Testis (tissue), 3 donors: ENCODE results near the gene HIPK2. TPM values are rescaled to one million over a fixed set of nuclear protein-coding genes. Genes with fewer than 3 reads are reported as not detected.

ENCODE experiments used
- DNase-seq: peaks from one replicate; pipeline ENCODE4 v3.0.0-alpha.2; 2019
- H3K27ac ChIP-seq, 2 donors: fragments of 200-600 bp; sonication (generic); one replicate each; pipeline ENCODE4 v1.5.1; 2019
- H3K27me3 ChIP-seq: fragments of 200-600 bp; sonication (generic); one replicate; pipeline ENCODE4 v1.5.1; 2019
- H3K36me3 ChIP-seq: fragments of 200-600 bp; sonication (generic); one replicate; pipeline ENCODE4 v1.5.1; 2017; ENCODE audit warnings: low read depth; ENCODE audit errors: missing control alignments
- H3K4me1 ChIP-seq: fragments of 200-600 bp; sonication (generic); one replicate; pipeline ENCODE4 v1.5.1; 2019
- H3K4me3 ChIP-seq, 2 donors: fragments of 200-600 bp; sonication (generic); one replicate each; pipeline ENCODE4 v1.5.1; 2017 to 2019
- H3K9me3 ChIP-seq: fragments of 200-600 bp; sonication (generic); one replicate; pipeline ENCODE4 v1.5.1; 2017
- POLR2A ChIP-seq: fragments of 450-650 bp; IDR thresholded peaks from one replicate; pipeline ENCODE4 v1.6.1; 2017; ENCODE audit warnings: antibody characterized with exemption, mild to moderate bottlenecking, moderate library complexity
- WGBS, 2 donors: methylation state at CpG; one replicate each; pipeline ENCODE4 v1.1.5; 2018; 5-methylcytosine and 5-hydroxymethylcytosine counted together
- intact Hi-C: fragments of 100-400 bp; cut with DNase I; formaldehyde crosslinking; loops from one replicate; pipeline ENCODE4 v1.15.1; 2023; ENCODE audit warnings: low total_unique reads
- polyA plus RNA-seq: library from polyadenylated mRNA; stranded (reverse); fragments of 350-450 nt; fragmentation: Illumina TruSeq; extraction: RNeasy Lipid Tissue Mini Kit (QIAGEN cat#74804); gene quantifications from one replicate; pipeline ENCODE4 v1.2.3, GENCODE V29; 2014; ENCODE audit warnings: low read depth, low replicate concordance; ENCODE audit not compliant: insufficient read depth
- total RNA-seq, 2 donors: library from RNA; depleted of rRNA; stranded (reverse); fragments of >200 nt; gene quantifications; one replicate each; pipeline ENCODE4 v1.2.3, GENCODE V29; 2016
- TF ChIP-seq, protein P1 (sequence below), 3 experiments: fragments of 450-650 bp in 2 of 3; fragments of 200-600 bp in 1 of 3; sonication (generic) in 1 of 3; IDR thresholded peaks; one replicate each; pipeline ENCODE4 v1.5.1; 2016 to 2019; ENCODE audit warnings: antibody characterized with exemption in 3 of 3, mild to moderate bottlenecking in 2 of 3, moderate library complexity in 1 of 3

Gene HIPK2
- total and polyA plus RNA-seq, 3 donors from 2014 or later, result 6.3 to 22.4 (median 17.8) TPM

DNA sequence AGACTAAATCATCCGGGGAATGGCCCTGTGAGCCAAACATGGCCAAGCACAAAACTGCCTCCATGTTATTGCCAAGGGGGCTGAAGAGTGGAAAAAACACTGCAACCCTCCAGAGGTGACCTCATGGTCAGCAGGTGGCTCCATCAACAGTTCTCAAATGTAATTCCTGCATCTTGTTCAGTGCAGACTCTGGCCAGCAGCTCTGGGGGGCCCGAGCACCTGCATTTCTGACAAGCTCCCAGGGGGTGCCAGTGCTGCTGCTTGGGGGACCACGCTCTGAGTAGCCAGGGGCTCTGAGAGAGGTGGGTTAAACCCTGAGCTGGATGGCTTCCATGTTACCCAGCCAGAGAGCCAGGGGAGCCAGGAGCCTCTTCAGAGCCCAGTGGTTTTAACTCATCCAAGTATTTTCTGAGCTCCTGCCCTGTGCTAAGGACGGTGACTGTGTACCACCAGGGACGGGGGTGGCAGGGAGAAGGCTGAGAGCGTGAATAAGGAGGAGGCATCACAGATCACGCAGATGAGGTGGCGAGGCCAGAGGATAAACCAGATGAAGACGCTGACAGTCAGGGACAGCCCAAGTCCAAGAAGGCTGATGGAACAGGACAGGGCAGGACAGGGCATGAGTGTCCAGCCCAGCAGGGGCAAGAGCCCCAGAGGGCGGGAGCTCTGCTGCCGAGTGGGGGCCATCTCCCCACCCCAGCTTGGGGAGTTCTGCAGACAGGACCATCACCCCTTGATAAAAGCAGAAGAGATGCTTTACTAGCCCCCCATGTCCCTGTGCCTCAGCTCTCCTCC, 201.4 kb downstream of the HIPK2 start:
- Histone ChIP-seq H3K27me3 (no peaks in the 10 kb centered on the region), H3K9me3 (no peaks in the 10 kb centered on the region), H3K4me3 (no peak overlapping the region), H3K27ac (no peak overlapping the region), H3K4me1 (no peaks in the 10 kb centered on the region), H3K36me3 (no peaks in the 10 kb centered on the region)
- TF ChIP-seq, protein P1, sequence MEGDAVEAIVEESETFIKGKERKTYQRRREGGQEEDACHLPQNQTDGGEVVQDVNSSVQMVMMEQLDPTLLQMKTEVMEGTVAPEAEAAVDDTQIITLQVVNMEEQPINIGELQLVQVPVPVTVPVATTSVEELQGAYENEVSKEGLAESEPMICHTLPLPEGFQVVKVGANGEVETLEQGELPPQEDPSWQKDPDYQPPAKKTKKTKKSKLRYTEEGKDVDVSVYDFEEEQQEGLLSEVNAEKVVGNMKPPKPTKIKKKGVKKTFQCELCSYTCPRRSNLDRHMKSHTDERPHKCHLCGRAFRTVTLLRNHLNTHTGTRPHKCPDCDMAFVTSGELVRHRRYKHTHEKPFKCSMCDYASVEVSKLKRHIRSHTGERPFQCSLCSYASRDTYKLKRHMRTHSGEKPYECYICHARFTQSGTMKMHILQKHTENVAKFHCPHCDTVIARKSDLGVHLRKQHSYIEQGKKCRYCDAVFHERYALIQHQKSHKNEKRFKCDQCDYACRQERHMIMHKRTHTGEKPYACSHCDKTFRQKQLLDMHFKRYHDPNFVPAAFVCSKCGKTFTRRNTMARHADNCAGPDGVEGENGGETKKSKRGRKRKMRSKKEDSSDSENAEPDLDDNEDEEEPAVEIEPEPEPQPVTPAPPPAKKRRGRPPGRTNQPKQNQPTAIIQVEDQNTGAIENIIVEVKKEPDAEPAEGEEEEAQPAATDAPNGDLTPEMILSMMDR (IDR thresholded peaks at IDR 0.05), result no peak
- TF ChIP-seq POLR2A, result no peak
- 92 to 95% methylated on average over 7 to 11 of the region's 11 CpGs for WGBS, 2 donors
- DNase-seq, result peak; percentile 9
- intact Hi-C loops, result no loop called here

DNA sequence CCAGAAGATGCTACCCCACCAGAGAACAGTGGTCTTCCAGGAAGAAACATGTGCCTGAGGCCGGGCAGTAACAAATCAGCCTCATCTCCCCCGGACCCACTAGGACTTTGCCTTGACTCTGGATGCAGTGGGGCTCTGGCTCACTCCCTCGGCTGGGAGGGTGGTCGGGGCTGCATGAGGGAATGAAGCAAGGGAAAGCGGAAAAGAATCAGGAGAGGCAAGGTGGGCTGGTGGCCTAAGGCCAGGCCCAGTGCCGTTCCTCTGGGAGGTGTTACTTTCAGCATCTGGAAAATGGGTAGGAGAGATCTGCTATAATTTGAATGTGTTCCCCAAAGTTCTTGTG, 202.5 kb downstream of the HIPK2 start:
- DNase-seq, result no peak
- Histone ChIP-seq H3K9me3 (no peaks in the 10 kb centered on the region), H3K4me1 (no peaks in the 10 kb centered on the region), H3K27me3 (no peaks in the 10 kb centered on the region), H3K36me3 (no peaks in the 10 kb centered on the region), H3K4me3 (no peak overlapping the region), H3K27ac (no peak overlapping the region)
- TF ChIP-seq POLR2A, result no peak
- TF ChIP-seq, protein P1 (IDR thresholded peaks at IDR 0.05), result no peak
- intact Hi-C loops, result no loop called here
- 93 to 94% methylated on average over 6 of the region's 6 CpGs for WGBS, 2 donors

DNA sequence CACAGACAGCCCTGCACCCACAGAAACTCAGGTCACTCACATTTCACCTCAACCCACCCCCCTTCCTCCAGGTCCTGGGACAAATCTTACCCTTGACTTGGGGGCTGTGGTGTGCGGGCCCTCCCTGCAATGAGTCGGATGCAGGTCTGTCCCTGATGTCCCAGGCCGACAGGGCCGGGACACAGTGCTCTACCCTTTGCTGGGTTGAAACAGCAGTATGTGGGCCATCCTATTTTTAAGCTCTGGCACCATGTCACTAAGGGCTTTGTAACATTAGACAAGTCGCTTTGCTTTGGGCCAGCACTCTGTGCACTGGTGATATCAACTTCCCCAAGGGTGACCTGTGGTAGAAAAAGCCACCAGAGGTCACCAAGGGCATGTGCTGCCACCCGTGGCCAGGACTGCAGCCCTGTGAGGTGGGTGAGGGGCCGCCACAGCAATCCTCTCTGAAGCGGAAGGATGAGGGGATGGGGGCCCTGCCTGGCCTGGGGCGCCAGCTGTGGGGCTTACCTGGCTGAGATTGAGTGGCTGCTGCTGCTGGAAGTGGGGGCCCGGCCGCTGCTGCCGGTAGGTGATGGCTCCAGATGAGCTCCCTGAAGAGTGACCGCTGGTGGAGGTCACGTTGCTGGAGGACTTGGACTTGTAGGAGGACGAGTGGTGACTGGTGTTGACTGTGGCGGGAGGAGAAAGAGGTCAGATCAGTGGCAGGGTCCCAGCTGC, 203.0 kb downstream of the HIPK2 start:
- no peaks in the 10 kb centered on the region for H3K27me3 ChIP-seq
- H3K4me1 ChIP-seq, result no peaks in the 10 kb centered on the region
- no peak overlapping the region for H3K27ac ChIP-seq
- TF ChIP-seq POLR2A, result no peak
- TF ChIP-seq, protein P1 (IDR thresholded peaks at IDR 0.05), result no peak
- 95 to 96% methylated on average over 16 of the region's 16 CpGs for WGBS, 2 donors
- no peaks in the 10 kb centered on the region for H3K9me3 ChIP-seq
- H3K4me3 ChIP-seq, result no peak overlapping the region
- no peak for DNase-seq
- intact Hi-C loops, result no loop called here
- H3K36me3 ChIP-seq, result no peaks in the 10 kb centered on the region

DNA sequence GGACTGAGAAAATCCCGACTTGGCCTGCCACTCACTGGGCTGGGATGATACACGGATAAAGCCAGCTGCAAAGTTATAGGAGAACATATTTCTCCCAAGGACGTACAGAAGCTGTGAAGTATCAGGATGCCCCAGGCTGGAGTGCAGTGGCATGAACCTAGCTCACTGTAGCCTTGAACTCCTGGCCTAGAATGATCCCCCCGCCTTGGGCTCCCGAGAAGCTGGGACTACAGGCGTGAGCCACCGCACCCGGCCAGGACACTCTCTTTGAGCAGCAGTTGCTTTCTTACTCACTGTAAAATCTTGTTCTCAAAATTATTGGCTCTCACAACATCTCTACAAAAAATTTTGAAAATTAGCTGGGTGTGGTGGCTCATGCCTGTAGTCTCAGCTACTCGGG, 203.9 kb downstream of the HIPK2 start:
- Histone ChIP-seq H3K27ac (no peak overlapping the region), H3K9me3 (no peaks in the 10 kb centered on the region), H3K36me3 (no peaks in the 10 kb centered on the region), H3K4me1 (no peaks in the 10 kb centered on the region), H3K4me3 (no peak overlapping the region), H3K27me3 (no peaks in the 10 kb centered on the region)
- no peak for DNase-seq
- WGBS, 2 donors, result 87 to 90% methylated on average over 9 of the region's 9 CpGs
- intact Hi-C loops, result no loop called here
- TF ChIP-seq POLR2A, result no peak
- TF ChIP-seq, protein P1 (IDR thresholded peaks at IDR 0.05), result no peak
